D721Med (cell line): ENCODE data around the gene CARS2.
"Not testable (repeated sequence)": the region's sequence is repeated elsewhere in the genome, so short reads cannot be mapped to it uniquely, and the experiment has no call there.

Source experiments
- DNase-seq: peaks from one replicate; pipeline ENCODE4 v3.0.0; 2011; ENCODE audit warnings: low spot score; ENCODE audit not compliant: insufficient read length
- FAIRE-seq: peaks from 2 replicates; lab custom pipeline; 2011; peaks lifted over from hg19 to GRCh38; lab: Jason Lieb, UNC
- TF ChIP-seq, protein P1 (sequence below): IDR thresholded peaks from 2 replicates; pipeline ENCODE4 v1.5.1; 2012; ENCODE audit warnings: mild to moderate bottlenecking, control low read depth; ENCODE audit not compliant: insufficient read depth; ENCODE audit errors: missing control alignments

CARS2 gene

DNA sequence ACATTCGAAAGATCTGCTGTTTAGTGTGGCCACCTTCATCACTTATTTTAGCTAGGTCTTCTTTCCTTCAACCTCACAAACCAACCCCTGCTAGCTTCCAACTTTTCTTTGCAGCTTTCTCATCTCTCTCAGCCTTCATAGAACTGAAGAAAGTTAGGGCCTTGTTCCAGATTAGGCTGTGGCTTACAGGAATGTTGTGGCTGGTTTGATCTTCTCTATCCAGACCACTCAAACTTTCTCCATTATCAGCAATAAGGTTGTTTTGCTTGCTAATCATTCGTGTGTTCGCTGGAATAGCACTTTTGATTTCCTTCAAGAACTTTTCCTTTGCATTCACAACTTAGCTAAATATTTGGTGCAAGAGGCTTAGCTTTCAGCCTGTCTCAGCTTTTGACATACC is 44.7 kb downstream of the CARS2 start:
- DNase-seq (no peak), FAIRE-seq (no peak)
- TF ChIP-seq, protein P1, sequence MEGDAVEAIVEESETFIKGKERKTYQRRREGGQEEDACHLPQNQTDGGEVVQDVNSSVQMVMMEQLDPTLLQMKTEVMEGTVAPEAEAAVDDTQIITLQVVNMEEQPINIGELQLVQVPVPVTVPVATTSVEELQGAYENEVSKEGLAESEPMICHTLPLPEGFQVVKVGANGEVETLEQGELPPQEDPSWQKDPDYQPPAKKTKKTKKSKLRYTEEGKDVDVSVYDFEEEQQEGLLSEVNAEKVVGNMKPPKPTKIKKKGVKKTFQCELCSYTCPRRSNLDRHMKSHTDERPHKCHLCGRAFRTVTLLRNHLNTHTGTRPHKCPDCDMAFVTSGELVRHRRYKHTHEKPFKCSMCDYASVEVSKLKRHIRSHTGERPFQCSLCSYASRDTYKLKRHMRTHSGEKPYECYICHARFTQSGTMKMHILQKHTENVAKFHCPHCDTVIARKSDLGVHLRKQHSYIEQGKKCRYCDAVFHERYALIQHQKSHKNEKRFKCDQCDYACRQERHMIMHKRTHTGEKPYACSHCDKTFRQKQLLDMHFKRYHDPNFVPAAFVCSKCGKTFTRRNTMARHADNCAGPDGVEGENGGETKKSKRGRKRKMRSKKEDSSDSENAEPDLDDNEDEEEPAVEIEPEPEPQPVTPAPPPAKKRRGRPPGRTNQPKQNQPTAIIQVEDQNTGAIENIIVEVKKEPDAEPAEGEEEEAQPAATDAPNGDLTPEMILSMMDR = no peak

DNA sequence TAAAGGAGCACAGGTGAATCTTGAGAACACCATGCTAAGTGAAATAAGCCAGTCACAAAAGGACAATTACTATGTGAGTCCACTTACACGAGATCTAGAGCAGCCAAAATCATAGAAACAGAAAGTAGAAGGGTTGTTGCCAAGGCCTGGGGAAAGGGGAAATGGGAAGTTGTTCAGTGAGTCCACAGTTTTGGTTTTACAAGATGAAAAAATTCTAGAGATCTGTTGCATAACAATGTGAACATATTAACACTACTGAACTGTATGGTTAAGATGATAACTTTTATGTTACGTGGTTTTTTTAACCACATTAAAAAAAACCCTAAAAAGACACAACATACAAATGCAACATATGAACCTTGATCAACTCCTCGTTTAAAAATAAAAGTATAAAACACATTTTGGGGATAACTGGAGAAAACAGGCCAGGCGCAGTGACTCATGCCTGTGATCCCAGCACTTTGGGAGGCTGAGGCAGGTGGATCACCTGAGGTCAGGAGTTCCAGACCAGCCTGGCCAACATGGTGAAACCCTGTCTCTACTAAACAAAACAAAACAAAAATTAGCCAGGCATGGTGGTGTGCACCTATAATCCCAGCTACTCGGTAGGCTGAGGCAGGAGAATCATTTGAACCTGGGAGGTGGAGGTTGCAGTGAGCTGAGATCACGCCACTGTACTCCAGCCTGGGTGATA is 47.6 kb downstream of the CARS2 start:
- not testable (repeated sequence) for DNase-seq, FAIRE-seq

DNA sequence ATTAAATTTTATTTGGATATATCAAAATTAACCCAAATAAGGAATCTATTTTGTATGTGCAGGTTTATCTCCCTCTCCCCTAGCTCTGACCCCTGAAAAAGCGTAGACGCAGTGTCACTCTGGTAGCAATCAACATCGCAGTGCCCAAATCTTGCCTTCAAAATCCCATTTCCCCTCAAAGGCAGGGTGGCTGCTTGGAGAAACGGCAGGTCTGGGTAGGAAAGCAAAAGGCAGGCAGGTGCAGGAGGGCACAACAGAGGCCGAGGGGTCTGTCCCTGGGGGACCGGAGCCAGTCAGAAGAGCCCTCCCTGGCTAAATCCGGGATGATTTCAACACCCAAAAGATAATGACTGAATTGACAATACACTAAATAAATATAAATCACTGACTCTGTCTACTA is 48.7 kb downstream of the CARS2 start:
- no peak for DNase-seq
- TF ChIP-seq, protein P1 = no peak
- no peak for FAIRE-seq

DNA sequence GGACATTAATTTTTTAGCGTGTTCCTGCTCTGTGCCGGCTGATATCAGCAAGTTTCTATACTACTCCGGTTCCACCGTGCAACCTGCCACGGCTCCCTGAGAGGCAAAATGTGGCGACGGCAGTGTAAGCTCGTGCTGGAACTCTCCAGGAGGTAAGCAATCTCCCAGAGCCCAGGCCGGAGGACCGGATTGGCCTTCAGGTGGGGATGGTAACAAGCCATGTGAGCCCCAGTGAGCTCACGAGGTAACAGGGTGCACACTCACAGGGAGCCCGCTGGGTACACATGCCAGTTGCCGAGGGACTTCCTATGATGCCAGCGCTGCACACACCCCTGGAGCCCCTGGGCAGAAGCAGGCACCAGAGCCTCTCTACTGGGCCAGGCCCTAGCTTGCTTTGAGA is 52.1 kb downstream of the CARS2 start:
- TF ChIP-seq, protein P1 = no peak
- DNase-seq (no peak), FAIRE-seq (no peak)

DNA sequence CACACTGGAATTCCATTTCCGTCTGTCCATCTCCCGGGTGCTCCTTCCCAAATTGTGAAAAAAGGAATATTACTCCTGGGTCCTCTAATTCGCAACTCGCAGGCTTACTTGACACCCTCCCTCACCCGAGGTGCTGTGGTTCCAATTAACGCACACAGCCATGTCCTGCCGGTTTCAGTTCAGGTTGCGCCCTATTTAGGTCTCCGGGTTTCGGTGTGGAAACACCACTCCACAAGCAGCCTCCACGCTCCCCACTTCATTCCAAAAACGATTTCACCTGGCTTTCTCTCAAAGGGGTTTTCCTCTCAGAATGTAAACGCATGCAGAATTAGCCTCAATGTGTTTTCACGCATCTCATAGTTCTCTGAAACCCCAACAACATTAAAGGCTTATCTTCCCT is 52.6 kb downstream of the CARS2 start:
- FAIRE-seq (no peak), DNase-seq (no peak)
- TF ChIP-seq, protein P1 = no peak

DNA sequence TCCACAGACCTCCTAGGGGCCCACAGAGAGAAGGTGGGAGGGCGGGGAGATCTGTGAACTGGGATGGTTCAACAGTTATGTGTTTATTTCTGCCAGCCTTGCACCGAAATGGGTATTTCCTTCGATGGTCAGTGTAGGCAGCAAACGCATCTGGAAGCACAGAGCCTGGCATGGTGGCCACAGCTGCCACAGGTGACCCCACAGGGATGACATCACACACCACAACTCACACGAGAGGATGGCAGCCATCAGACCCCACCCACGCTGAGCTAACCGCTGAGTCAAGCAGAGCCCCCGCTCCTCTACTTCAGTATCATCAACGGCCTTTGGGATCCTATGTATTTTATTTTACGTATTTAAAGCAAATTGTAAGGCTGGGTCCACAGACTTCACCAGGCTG is 53.2 kb downstream of the CARS2 start:
- no peak for FAIRE-seq
- no peak for DNase-seq
- TF ChIP-seq, protein P1 = no peak

DNA sequence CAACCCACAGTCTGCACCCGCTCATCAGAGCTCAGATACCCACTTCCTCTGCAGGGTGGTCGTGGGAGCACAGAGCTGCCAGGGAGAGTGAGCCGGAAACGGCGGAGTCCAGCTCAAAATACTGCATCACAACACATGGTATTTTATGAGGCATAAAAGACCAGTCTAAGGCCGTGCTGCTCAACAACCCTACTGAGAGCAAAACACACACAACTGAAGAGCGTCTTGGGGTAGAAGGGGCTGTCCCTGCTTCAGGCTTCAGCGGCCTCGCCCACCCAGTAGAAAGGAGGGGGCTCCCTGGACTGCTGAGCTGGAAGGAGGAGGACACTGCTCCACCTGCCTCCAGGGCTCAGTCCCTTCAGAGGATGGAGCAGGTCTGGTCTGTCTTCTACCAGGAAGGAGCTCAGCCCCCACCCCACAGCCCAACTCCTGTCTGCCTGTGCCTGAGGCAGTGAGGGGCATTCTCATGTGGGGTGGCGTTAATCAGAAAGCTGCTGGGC is 53.6 kb downstream of the CARS2 start:
- DNase-seq = no peak
- TF ChIP-seq, protein P1 = no peak
- no peak for FAIRE-seq
